GM19351 (cell line): ENCODE results near the gene SFN.
"Not testable (repeated sequence)": the region's sequence is repeated elsewhere in the genome, so short reads cannot be mapped to it uniquely, and the experiment has no call there.

Source experiments
- ATAC-seq: cut with Tn5 transposase; IDR thresholded peaks from one replicate; pipeline ENCODE4 v1.9.1; 2021; ENCODE audit warnings: mild to moderate bottlenecking, moderate library complexity; ENCODE audit not compliant: unreplicated experiment

The SFN gene

GRCh38 chr1:26861889-26862378, 1.0 kb upstream of the SFN start:
- ATAC-seq = no peak

DNA sequence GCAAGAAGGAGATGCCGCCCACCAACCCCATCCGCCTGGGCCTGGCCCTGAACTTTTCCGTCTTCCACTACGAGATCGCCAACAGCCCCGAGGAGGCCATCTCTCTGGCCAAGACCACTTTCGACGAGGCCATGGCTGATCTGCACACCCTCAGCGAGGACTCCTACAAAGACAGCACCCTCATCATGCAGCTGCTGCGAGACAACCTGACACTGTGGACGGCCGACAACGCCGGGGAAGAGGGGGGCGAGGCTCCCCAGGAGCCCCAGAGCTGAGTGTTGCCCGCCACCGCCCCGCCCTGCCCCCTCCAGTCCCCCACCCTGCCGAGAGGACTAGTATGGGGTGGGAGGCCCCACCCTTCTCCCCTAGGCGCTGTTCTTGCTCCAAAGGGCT, 732 bp downstream of the SFN start:
- no peak for ATAC-seq

DNA sequence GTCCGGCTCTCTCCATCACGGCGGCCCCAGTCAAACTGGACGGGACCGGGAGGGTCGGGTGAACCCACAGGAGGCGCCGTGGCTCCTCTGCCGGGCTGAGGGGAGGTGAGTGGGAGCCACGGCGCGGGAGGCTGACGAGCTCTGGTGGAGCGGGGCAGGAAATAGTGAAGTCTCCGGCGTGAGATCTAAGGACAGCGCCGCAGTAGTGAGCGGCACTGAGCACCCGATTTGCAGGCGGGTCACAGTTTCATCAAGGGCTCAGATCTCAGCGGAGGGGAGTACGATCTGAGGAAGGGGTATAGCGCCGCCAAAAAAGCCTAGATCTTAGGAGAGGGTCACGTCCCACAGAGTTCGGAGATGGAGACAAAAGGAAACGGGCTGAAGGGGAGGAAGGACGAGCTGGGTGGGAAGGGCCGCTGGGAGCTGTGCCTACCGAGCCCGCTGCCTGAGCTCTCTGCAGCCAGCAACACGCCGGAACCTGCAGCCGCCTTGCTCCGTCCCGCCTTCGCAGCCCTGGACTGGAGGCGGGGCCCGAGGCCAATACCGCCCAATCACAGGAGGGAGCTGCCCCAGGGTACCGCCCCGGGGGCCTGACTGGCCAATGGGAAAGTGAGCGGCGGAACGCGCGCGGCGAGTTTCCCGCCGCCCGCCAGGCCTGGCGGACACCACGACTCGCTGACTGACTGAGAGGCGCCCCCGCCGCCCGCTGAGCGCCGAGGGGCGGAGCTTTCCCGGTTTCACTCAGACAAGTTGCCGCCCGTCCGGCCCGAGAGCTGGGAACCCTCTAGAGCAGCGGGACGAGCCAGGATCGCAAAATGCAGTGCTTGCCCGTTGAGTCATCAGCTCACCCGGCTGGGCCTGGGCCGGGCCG, 1.9 kb downstream of the SFN start:
- peak; percentile 88 for ATAC-seq

DNA sequence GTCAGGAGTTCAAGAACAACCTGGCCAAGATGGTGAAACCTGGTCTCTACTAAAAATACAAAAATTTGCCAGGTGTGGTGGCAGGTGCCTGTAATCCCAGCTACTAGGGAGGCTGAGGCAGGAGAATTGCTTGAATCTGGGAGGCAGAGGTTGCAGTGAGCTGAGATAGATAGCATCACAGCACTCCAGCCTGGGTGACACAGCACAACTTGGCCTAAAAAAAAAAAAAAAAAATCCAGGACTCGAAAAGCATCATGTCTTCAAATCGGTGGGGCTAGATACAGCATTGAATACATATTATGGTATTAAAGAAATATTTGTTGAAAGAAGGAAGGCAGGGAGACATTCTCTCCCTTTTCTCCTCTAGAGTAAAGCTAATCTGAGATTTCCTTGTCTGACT, 10.1 kb downstream of the SFN start:
- not testable (repeated sequence) for ATAC-seq

DNA sequence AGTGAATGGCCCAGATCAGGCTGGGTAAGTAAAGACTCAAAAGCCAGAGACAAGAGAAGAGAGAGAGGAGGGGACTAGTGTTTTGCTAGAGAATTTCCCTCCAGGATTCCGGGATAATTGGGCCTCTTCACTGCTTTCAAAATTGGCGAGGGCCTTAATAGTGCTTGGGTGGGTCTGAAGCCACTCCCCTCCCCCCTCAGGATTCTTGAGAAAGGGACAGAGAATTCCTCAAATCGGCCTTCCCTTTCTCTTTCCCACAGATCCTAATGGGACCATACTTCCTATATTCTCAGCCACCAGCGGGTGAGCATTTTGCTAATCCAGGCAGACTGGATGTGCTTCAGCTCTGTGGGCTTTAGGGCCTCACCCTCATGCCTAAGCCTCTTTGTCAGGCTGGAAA, 11.9 kb downstream of the SFN start:
- no peak for ATAC-seq

DNA sequence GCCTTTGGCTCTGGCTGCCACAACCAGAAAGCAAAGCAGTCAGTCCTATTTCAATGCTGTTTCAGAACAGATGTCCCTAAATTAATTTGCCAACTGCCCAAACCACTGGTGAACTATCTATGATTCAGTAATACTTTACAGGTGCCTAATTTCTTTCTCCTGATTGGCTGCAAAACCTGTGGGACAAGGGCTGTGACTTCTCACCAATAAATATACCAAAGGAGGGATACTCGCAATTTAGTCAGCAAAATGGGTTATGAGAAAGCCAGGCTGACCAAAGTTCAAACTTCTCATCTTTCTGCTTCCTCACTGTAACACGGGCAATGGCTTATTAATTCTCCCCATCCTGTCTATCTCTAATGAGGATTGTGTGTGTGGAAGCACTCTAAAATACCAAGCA, 14.4 kb downstream of the SFN start:
- ATAC-seq = no peak

DNA sequence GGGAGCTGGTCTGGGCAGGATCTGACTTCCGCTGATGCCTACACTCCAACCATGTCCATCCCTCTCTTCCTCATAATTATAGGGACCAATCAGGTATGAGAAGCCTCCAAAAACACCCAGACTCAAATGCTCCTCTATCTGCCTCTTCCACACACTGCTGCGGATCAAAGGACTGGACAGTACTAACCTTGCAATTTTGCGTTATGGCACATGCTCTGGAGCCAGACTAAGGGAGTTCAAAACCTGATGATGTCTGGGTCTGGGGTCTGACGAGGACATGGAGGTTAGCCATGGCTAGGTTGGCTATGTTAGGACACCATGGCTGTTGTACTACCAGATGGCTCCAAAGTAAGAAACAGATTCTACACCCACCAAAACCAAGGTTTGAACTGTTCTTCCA, 16.8 kb downstream of the SFN start:
- ATAC-seq = no peak

GRCh38 chr1:26881611-26882010, 18.7 kb downstream of the SFN start:
- not testable (repeated sequence) for ATAC-seq

DNA sequence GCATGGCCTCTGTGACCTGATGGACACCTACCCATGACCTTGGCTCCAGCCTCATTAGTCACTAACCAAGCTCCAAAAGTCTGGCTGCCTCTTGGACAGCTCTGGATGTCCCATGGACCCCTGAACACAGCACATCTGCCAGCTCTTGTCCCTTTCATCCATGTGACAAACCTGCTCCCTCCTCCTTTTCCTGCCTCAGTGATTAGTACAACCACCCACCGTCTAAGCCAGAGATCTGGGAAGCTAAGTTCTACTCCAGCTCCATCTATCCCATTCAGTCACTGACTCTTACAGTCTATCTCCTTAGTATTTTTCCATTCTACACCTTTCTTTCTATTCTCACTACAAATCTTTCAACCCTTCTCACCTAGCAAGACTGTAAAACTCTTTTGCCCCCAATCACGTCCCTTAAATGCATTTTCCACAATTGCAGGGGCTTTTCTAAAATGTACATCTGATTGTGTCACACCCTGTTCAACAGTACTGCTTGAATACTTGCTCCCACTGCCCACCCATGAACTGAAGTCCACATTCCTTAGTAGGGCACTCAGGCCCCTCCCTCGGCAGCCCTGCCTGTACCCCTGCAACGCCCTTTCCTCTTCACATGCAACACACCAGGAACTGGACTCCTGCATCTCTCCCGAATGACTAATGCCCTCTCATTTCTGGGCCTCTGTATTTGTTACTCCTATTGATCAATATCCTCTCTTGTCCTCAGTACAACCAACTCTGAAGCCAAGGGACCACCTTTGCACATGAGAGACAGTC, 19.9 kb downstream of the SFN start:
- ATAC-seq = no peak

- ATAC-seq = no peak
Observed at GRCh38 chr1:26887125-26887524, 24.2 kb downstream of the SFN start.

- no peak for ATAC-seq
Observed at GRCh38 chr1:26888231-26888630, 25.3 kb downstream of the SFN start.

DNA sequence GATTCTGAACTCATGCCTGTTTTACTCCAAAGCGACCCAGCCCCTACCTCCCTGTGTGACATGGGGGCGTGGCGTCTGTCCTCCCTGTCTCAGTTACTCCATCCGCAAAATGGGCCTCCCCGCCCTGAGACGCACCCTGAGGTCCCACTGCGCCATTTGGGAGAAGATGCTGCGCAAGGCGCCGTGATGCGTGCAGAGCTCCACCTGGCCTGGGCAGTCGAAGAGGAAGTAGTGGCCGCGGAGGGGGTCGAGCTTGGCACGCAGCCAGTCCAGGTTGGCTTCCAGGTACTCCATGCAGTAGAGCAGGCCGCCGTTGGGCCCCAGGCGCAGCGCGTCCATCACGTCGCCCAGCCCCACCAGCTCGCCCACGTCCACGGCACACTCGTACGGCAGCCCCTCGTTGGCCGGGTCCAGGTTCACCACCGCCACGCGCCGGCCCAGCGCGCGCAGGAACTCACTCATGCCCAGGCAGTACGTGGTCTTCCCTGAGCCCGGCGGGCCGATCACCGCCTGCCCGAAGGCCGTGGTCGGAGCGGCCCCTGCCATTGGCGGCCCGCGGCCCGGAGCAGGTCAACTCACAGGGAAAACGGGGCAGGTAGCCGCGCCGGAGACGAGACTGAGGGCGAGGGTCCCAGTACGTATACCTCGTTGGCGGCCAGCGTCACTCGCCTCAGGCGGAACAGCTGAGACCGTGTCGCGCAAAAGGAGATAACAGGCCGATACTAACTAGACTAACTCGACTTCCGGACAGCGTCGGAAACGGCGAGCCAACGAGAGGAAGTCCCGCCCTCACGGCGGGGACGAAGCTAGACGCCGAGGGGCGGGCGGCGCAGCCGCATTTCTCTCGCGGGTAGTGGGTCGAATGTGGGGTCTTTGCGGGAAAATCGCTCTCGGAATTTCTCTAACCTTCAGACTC, 26.9 kb downstream of the SFN start, which contains the start of gene GPN2:
Gene GPN2 (minus strand): TSS at position 733 of the 916 bp plus-strand sequence. CDS start 187 bp downstream, at position 546.
- peak; percentile 91 for ATAC-seq

DNA sequence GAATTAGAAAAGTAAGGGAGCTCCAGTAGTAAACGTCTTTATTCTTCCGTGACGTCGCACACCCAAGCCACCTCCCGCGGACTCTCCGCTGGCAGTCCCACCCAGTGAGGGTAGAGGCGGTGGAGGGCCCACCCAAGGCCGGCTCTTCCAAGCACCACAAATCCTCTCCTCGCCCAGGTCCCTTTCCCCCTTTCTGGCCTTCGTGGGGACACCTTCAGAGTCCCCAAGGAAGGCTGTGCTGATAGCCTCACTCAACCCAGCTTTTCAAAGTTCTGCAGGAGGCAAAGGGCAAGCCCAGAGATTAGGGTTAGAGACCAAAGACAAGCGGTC, 27.5 kb downstream of the SFN start:
- peak; percentile 17 for ATAC-seq

DNA sequence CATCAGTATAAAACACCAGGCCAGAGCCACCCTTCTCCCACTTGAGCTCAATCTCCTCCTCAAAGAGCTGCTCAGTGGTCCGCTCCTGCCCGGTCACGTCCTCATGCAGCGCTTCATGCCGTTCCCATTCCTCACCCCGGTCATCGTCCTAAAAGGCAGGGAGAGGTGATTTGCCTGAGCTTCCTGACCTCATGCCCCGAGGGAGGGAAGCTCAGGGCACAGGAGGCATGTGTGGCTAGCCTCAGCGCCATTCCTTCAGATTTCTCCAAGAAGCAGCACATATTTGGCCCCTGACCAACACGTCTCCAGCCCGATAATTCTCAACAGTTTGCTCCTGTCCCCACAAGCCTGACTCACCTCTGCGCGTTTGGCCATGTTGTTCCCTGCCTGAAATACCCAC, 31.3 kb downstream of the SFN start:
- ATAC-seq = no peak

- no peak for ATAC-seq
Observed at GRCh38 chr1:26897351-26897750, 34.4 kb downstream of the SFN start.

DNA sequence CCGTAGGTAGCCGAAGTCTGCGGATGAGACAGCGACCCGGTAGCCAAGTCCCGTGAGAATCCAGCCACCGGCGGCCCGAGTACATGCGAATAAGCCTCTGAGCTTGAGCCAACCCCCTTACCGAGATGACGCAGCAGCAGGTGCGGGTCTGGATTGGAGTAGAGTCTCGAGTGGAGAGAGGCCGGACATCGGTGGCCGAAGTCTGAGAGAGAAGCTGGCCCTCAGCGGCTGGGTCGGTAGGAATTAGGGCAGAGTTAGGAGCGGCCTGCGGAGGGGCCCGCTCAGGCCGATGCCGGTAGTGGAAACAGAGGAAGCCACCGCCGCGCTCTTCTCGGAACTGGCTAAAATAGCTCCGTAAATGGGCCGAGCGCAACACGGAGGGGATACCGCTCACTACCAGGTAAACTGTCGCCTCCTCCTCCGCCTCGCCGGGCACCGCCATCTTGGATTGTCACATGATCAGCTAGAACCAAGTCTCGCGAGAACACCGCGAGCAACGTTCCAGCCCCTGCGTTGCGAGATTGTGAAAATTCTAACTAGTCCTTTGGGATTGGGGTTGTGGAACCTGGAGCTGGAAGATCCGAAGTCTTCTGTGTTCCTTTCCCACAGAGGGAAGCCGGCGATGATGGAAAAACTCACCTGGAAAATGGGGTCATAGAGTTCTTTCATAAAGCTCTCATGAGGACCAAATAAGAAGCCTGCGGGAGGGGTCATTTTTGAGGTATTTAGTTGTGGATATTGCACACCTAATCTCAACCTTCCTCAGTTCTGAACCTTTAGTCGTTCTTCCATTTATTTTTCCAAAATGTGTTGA, 37.3 kb downstream of the SFN start, which contains the start of gene GPATCH3:
Gene GPATCH3 (minus strand): TSS at position 467 of the 814 bp plus-strand sequence. CDS start 25 bp downstream, at position 442.
- ATAC-seq = no peak

GRCh38 chr1:26900815-26901511, 38.0 kb downstream of the SFN start:
- no peak for ATAC-seq

- ATAC-seq = no peak
Observed at GRCh38 chr1:26907071-26907917, 44.3 kb downstream of the SFN start.
